ENCODE results near the gene MPPED2. TPM values are rescaled to one million over a fixed set of nuclear protein-coding genes. Genes with fewer than 3 reads are reported as not detected.
A peak's percentile ranks its signal among the peaks of the same experiment; 100 is the strongest.

The MPPED2 gene, protein sequence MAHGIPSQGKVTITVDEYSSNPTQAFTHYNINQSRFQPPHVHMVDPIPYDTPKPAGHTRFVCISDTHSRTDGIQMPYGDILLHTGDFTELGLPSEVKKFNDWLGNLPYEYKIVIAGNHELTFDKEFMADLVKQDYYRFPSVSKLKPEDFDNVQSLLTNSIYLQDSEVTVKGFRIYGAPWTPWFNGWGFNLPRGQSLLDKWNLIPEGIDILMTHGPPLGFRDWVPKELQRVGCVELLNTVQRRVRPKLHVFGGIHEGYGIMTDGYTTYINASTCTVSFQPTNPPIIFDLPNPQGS
- 1 to 10 TPM; 1.6 to 3.1 TPM for total RNA-seq

- Histone ChIP-seq H3K27me3 (no peaks in the 10 kb centered on the region), H3K4me3 (peak within 1 kb of the TSS; percentile 65 to 69), H3K4me1 (peaks cover 13% of the 10 kb centered on the region), H3K27ac (peak within 1 kb of the TSS; percentile 40 to 90 (median 78)), H3K36me3 (replicated peaks in 1 of 2; ENCODE audit: insufficient read depth in 1 of 2, low read depth in 2 of 2) (no peaks in the 10 kb centered on the region), H3K9me3 (no peaks in the 10 kb centered on the region)
- DNase-seq: peak; percentile 36 to 58 (median 47)
- peak; percentile 75 for ATAC-seq
- intact Hi-C loops (cut with DNase I): no loop called here
- 3 to 13% methylated on average over 18 to 47 of the region's 49 CpGs for WGBS, 2 donors
- TF ChIP-seq POLR2A (IDR thresholded peaks at IDR 0.05) (peak in 1 of 3 donors; percentile 30), CTCF (IDR thresholded peaks at IDR 0.05) (peak; percentile 23 to 67 (median 41))
These were observed at the start of gene MPPED2 for GRCh38 chr11:30586251-30587144. MPPED2 (minus strand) TSS chr11:30586353; CDS start chr11:30580373, 5,980 bp downstream.

DNA sequence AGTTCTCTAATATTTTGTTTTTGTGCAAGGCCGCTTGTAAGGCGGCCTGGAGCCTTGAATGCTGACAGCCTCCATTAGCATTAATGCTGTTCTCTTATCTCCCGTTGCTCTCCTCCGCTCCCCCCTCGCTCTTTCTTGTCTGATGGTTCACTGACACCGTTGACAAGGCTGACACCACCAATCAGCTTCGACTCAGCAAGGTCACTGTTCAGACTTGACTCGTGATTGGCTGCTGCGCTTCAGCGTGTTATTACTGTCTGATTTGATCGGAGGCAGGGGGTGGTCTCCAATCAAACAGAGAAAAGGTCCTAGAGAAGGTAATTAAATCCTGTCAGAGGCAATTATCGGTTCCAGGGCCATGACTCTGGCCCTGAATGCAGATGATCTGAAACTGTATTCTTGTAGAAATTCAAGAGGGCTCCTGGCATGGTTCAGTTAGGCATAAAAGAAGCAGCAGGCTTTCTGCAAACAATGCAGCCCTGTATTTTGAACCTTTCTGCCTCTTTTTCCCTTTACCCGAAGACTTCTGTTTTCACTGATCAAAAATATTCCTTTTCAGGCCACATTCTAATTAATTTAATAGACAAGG lies 49.3 kb upstream of the MPPED2 start:
- no peak overlapping the region for H3K27ac ChIP-seq
- peak in 2 of 4 donors; percentile 2 to 5 for DNase-seq
- no peaks in the 10 kb centered on the region for H3K36me3 ChIP-seq (replicated peaks in 1 of 2; ENCODE audit: insufficient read depth in 1 of 2, low read depth in 2 of 2)
- no peak for TF ChIP-seq POLR2A (IDR thresholded peaks at IDR 0.05)
- TF ChIP-seq CTCF (IDR thresholded peaks at IDR 0.05): no peak
- intact Hi-C loops (cut with DNase I): no loop called here
- H3K9me3 ChIP-seq: no peaks in the 10 kb centered on the region
- no peak for ATAC-seq
- WGBS, 2 donors: 27 to 28% methylated on average over 13 of the region's 13 CpGs
- no peaks in the 10 kb centered on the region for H3K27me3 ChIP-seq
- no peak overlapping the region for H3K4me3 ChIP-seq
- no peaks in the 10 kb centered on the region for H3K4me1 ChIP-seq

GRCh38 chr11:30631148-30631547 lies 45.0 kb upstream of the MPPED2 start:
- no peaks in the 10 kb centered on the region for H3K36me3 ChIP-seq (replicated peaks in 1 of 2; ENCODE audit: insufficient read depth in 1 of 2, low read depth in 2 of 2)
- H3K4me1 ChIP-seq: no peaks in the 10 kb centered on the region
- H3K27ac ChIP-seq: no peak overlapping the region
- H3K27me3 ChIP-seq: no peaks in the 10 kb centered on the region
- ATAC-seq: no peak
- intact Hi-C loops (cut with DNase I): no loop called here
- H3K4me3 ChIP-seq: no peak overlapping the region
- no peak for DNase-seq
- WGBS, 2 donors: 34 to 44% methylated on average over 3 of the region's 3 CpGs
- H3K9me3 ChIP-seq: no peaks in the 10 kb centered on the region
- TF ChIP-seq POLR2A (IDR thresholded peaks at IDR 0.05) (no peak), CTCF (IDR thresholded peaks at IDR 0.05) (no peak)

- DNase-seq: no peak
These were observed 33.6 kb upstream of the MPPED2 start for GRCh38 chr11:30619767-30620166.

More at GRCh38 chr11:30619767-30620166, 33.6 kb upstream of the MPPED2 start:
- ATAC-seq: no peak
- intact Hi-C loops (cut with DNase I): no loop called here
- TF ChIP-seq CTCF (IDR thresholded peaks at IDR 0.05) (no peak), POLR2A (IDR thresholded peaks at IDR 0.05) (no peak)
- H3K36me3 ChIP-seq (replicated peaks in 1 of 2; ENCODE audit: insufficient read depth in 1 of 2, low read depth in 2 of 2): no peaks in the 10 kb centered on the region
- WGBS, 2 donors: 32 to 76% methylated on average over 1 of the region's 1 CpG
- H3K9me3 ChIP-seq: no peaks in the 10 kb centered on the region
- H3K27me3 ChIP-seq: no peaks in the 10 kb centered on the region
- H3K4me3 ChIP-seq: no peak overlapping the region
- H3K4me1 ChIP-seq: no peaks in the 10 kb centered on the region
- no peak overlapping the region for H3K27ac ChIP-seq
